Measurements from ENCODE around the gene RPRD1A.
"Not testable (repeated sequence)": the region's sequence is repeated elsewhere in the genome, so short reads cannot be mapped to it uniquely, and the experiment has no call there.

RPRD1A gene

DNA sequence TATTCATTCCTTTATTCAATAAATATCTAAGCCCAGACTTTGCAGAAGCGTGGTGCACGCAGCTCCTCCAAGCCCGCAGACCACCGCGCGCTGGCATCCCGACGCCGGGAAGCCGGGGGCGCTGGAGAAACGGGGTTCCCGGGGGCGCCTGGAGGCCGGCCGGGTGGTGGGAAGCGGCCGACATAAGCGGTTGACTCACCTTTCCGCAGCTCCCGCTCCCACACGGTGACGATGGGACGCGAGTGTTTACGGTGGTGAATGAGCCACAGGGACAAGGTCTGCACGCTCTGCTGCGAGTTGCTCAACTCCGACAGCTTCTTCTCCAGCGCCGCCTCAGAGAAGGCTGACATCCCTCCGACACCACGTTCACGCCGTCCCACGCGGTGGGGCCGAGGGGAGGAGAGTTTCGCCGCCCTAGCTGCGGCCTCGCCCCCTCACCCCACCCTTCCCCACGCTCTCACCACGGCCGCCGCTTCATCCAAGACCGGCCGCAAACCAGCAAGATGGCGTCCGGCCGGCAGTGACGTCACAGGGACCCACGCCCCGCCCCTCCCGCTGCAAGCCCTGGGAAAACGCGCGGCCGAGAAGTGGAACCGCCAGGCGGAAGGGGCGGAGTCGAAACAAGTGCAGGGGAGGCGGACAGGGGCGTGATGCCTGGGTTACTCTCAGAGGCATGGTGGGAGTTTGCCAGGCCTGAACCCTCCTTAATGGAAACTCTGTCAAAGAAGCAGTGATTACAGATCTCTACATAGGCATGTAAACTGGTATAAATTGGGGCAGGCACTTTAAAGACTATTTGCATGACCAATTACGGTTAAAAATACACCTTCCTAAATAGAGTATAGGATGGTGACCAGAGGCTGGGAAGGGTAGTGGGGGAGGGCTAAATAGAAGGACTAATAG lies at the start of gene RPRD1A:
Gene RPRD1A, minus strand, starts transcription at position 505 of the 903 bp plus-strand sequence. Its CDS starts 155 bp downstream, at position 350.
- peak; percentile 98 for DNase-seq

DNA sequence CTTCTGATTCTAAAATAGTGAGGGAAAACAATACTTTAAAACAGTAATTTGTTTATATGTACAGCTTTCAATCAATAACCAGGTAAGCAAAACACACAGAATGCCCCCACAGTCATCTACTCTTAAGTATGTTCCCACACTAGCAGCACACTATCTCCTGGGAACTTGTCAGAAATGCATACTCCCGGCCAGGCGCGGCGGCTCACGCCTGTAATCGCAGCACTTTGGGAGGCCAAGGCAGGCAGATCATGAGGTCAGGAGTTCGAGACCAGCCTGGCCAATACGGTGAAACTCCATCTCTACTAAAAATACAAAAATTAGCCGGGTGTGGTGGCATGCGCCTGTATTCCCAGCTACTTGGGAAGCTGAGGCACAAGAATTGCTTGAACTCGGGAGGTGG lies 49.4 kb upstream of the RPRD1A start:
- DNase-seq = not testable (repeated sequence)

GRCh38 chr18:36114738-36115137 lies 47.4 kb upstream of the RPRD1A start:
- no peak for DNase-seq

- no peak for DNase-seq
Observed at GRCh38 chr18:36114251-36114650, 46.9 kb upstream of the RPRD1A start.

DNA sequence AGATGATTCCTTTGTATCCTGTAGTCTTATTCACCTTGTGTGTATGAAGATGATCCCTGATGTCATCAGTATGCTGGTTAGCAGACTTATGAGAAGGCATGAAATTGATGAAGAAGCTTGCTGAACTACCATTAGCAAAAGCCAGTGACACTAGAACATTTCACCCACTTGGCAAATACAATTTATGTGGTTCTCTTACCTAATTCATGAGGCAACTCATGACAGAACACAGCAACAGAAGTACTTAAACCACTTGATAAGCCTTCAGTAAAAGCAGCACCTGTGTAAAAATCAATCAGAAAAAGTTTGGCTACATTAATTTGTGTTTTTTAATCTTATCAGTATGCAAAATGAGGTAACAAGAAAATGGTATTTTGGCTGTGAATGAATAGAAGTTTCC lies 44.9 kb upstream of the RPRD1A start:
- DNase-seq = no peak

GRCh38 chr18:36109737-36110136 lies 42.4 kb upstream of the RPRD1A start:
- DNase-seq = no peak

DNA sequence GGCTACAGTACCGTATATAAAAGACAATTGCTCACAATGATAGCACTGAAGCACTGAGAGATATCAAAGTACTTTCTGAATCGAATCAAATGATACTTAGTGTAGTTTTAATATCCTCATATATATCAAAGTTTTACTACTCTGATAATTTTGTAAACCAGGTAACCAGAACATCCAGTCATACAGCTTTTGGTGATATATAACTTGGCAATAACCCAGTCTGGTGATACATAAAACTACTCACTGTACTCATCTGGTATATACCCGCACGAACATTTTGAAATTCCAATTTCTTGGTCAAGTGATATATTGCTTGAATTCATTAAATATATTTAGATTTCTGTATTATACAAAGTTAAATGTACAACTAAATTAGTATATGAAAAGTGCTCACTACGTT lies 41.2 kb upstream of the RPRD1A start:
- DNase-seq = no peak

- DNase-seq = no peak
Observed at GRCh38 chr18:36108196-36108595, 40.8 kb upstream of the RPRD1A start.

DNA sequence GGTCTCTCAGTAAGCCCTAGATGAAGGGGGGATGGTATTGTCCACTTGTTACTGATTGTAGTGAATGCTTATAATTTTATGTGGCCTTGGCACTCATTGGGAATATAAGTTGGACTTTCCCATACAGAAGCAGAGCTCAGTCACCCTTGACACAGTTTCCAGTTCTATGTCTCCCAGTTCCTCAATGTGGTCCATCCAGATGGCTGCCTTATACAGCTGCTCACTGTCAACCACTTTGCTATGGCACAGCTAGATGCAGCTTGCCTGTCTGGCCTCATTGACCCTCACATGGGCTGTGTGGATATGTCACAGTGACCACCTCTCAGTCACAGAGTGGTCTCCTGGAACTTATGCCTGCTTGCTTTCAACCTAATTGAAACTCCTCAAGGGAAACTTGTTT lies 40.1 kb upstream of the RPRD1A start:
- DNase-seq = no peak

DNA sequence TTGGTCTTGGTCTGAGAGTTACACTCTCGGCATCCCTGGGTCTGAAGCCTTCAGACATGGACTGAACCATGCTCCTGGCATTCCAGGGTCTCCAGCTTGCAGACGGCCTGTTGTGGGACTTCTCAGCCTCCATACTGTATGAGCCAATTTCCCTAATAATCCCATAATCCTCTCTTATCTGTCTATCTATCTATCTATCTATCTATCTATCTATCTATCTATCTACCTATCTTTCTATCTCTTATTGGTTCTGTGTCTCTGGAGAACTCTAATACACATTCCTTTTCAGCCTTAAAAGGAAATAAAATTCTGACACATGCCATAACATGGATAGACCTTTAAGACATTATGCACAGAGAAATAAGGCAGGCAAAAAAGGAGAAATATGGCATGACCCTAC lies 37.4 kb upstream of the RPRD1A start:
- DNase-seq = no peak

GRCh38 chr18:36101943-36102342 lies 34.6 kb upstream of the RPRD1A start:
- no peak for DNase-seq

DNA sequence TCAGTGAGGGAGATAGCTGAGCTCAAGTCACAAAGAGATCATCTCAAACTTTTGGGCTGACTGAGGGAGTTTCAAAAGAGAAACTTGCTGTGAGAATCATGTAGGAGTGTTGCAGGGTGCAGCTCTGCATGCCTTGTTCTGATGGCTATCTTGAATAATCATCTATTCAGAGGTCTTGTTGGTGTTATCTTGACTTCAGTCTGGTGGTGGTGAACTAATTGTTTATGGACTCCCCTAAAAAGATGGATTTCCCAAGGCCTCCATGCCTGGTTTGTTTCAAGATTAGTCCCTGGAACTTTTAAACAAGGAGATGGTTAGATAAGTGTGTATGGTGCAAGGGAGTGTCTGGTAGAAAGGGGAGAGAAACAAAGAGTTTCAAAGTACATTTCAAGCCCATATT lies 32.0 kb upstream of the RPRD1A start:
- no peak for DNase-seq

DNA sequence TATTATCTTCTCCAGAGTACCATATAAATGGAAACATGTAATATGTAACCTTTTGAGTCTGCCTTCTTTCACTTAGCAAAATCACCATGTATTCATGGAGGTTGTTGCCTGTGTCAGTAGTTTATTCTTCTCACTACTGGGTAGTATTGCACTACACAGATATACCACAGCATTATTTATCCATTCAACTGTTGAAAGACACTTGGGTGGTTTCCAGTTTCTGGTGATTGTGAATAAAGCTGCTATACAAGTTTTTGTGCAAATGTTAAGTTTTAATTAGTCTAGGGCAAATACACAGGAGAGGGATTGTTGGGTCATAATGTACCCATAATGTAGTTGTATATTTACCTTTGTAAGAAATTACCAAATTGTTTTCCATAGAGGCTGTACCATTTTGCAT lies 29.6 kb upstream of the RPRD1A start:
- DNase-seq = no peak

GRCh38 chr18:36095936-36096519 lies 28.7 kb upstream of the RPRD1A start:
- DNase-seq = peak; percentile 66

DNA sequence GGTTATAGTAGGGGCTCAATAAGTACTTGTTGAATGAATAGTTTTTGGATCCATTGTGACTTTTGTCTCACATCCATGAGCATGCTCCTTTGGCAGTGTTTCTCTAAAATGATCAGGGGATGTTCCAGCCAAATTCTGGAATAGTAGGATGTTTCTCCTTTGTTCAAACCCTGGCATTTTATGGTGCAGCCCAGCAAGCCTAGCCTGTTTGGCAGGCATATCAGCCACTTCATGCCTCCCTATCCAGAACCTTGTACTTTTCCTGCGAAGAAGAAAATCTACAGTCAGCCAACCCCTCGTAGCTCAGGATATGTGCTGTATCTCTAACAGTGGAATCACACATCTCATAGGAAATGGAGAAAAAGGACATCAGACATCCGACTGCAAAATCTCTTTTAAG lies 27.1 kb upstream of the RPRD1A start:
- DNase-seq = no peak

GRCh38 chr18:36092116-36092515 lies 24.8 kb upstream of the RPRD1A start:
- not testable (repeated sequence) for DNase-seq

DNA sequence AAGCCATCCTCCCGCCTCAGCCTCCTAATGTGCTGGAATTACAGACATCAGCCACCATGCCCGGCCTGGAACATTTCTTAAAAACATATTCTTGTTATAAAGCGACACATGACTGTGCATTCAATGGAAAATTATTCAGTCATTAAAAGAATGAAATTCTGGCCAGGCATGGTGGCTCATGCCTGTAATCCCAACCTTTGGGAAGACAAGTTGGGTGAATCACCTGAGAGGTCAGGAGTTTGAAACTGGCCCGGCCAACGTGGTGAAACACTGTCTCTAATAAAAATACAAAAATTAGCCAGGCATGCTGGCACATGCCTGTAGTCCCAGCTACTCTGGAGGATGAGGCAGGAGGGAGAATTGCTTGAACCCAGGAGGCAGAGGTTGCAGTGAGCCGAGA lies 21.6 kb upstream of the RPRD1A start:
- no peak for DNase-seq

DNA sequence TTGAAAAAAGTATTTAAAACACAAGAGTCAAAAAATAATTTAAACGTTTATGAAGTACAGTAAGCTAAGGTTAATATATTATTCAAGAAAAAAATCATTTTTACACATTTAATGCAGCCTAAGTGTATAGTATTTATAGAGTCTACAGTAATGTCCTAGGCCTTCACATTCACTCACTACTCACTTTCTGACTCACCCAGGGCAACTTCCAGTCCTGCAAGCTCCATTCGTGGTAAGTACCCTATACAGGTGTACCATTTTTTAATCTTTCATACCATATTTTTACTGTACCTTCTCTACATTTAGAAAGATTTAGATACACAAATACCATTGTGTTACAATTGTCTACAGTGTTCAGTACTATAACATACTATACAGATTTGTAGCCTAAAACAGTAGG lies 20.9 kb upstream of the RPRD1A start:
- DNase-seq = no peak

DNA sequence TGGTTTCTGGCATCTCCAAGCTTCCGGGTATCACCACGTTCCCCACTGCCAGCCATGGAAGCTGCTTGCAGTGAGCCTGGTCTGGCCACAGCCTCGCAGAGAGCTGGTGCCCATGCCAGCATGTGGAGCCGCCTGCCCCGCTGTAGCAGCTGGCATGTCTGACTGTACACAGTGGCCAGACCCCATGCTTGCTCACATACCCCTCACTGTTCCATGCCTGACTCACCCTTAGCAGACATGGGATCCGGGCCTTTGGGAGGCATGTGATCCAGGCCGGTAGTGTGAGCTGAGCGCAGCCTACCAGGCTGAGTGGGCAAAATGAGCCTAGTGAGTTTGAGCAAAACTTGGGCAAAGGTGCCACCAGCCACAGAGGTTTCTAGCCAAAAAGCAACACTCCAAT lies 18.8 kb upstream of the RPRD1A start:
- no peak for DNase-seq

DNA sequence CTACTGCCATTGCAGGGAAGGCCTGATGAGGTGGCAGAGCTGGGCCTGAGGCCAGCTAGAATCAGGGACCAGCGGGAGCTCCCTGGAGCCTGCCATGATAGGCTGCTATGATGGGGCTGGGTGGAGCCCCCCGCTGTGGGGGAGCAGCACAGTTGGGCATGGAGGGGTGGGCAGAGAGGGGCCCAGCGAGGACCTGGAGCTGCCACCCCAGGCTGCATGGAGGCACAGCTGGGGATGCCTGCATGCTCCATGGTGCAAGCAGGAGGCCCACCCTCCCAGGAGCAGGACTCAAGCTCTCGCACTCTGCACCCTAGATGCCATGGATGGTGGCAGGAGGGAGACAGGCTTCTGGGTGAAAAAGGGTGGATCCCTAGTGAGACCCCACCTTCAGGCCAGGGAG lies 17.8 kb upstream of the RPRD1A start:
- no peak for DNase-seq

DNA sequence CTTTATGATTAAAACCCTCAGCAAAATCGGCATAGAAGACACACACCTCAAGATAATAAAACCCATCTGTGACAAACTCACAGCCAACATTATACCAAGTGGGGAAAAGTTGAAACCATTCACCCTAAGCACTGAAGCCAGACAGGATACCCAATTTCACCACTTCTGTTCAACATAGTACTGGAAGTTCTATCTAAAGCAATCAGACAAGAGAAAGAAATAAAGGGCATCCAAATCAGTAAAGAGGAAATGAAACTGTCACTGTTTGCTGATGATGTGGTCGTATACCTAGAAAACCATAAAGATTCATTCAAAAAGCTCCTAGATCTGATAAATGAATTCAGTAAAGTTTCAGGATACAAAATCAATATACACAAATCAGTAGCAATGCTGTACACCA lies 16.4 kb upstream of the RPRD1A start:
- no peak for DNase-seq

DNA sequence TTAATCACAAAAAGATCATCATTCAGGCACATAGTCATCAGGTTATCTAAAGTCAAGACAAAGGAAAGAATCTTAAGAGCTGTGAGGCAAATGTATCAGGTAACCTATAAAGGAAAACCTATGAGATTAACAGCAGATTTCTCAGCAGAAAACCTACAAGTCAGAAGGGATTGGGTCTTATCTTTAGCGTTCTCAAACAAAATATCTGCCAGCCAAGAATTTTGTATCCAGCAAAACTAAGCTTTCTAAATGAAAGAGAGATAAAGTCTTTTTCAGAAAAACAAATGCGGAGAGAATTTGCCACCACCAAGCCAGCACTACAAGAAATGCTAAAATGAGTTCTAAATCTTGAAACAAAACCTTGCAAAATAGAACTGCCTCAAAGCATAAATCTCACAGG lies 13.8 kb upstream of the RPRD1A start:
- DNase-seq = not testable (repeated sequence)

DNA sequence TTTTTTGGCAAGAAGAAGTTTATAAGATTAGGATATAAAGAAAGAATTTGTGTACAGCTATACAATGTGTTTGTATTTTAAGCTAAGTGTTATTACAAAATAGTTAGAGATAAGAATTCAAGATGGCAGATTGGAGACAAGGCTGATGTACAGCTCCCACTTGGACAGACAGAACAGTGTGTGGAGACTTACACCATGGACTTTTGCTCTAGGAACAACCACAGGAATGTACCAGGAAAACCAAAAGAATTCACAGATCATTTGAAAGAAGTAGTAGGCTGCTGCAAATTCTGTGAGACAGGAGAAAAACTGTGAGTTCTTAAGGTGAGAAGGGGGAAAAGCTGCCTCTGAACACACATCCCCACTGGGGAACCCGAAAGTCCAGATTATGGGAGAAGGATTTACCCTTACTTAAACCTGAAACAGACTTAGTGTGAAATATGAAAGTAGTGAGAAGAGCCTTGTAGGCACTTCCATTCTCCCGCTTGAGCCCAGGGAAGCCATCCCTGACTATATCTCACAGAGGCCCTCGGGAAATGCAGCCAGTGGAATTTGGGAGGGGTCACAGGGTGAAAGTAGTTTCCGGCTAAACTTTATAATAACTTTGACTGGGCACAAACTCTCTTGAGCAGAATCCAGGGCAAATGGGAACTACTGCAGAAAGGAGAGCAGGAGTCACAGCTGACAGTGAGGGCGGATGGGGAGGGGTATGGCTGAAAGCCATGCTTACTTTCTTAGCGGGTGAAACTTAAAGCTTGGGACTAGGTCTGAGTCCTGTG lies 11.6 kb upstream of the RPRD1A start:
- no peak for DNase-seq

- DNase-seq = not testable (repeated sequence)
Observed at GRCh38 chr18:36077764-36078163, 10.4 kb upstream of the RPRD1A start.

Measured in NCI-H1092 treated with DMSO at 0.1 percent for 48 hours (cell line).